Measurements from ENCODE around the gene ARIH2. TPM values are rescaled to one million over a fixed set of nuclear protein-coding genes. Genes with fewer than 3 reads are reported as not detected.

Gene ARIH2
- total and polyA plus RNA-seq, 2 of the 8 experiments (the other 6 are each of a cell fraction or from before 2014, with no cell fraction given) = 72.9 to 136 TPM

GRCh38 chr3:48896936-48897335 lies 21.7 kb upstream of the ARIH2 start (continued):
- TF ChIP-seq CTCF (IDR thresholded peaks at IDR 0.05; ENCODE audit: control extremely low read depth in 1 of 3, insufficient read depth in 1 of 3, low read depth in 1 of 3, low read length in 3 of 3) (no peak), BCL11A (IDR thresholded peaks at IDR 0.05; ENCODE audit: low read depth in 2 of 2, low read length in 2 of 2) (no peak), POU5F1 (IDR thresholded peaks at IDR 0.05; ENCODE audit: low read depth, low read length) (no peak), RNF2 (IDR thresholded peaks at IDR 0.05; ENCODE audit: borderline replicate concordance, low read depth, low read length, missing control alignments, poor library complexity, severe bottlenecking) (no peak), TAF7 (optimal IDR thresholded peaks at IDR 0.05; ENCODE audit: borderline replicate concordance, low read depth, low read length) (no peak), EGR1 (IDR thresholded peaks at IDR 0.05; ENCODE audit: borderline replicate concordance, low read depth, low read length) (no peak), MAX (IDR thresholded peaks at IDR 0.05) (no peak)

All from H1 (cell line).